Gastrocnemius medialis (tissue), 4 donors: ENCODE results near the gene SDR9C7. TPM values are rescaled to one million over a fixed set of nuclear protein-coding genes. Genes with fewer than 3 reads are reported as not detected.

Experiments used
- ATAC-seq, 2 donors: fragments of 150-250 bp; one replicate each; pipeline ENCODE4 v1.9.1; 2016
- DNase-seq, 2 donors: peaks; one replicate each; pipeline ENCODE4 v3.0.0-alpha.2; 2019
- H3K27ac ChIP-seq, 4 donors: fragments of 200-600 bp; sonication (generic); 1 replicate in 1 of 4; 2 replicates in 3 of 4; pipeline ENCODE4 v1.5.1; 2016 to 2018; ENCODE audit warnings: mild to moderate bottlenecking in 2 of 4, moderate library complexity in 1 of 4
- H3K27me3 ChIP-seq, 3 donors: fragments of 200-600 bp; sonication (generic) in 2 of 3; 1 replicate in 1 of 3; 2 replicates in 2 of 3; pipeline versions ENCODE4 v1.5.1 to v1.6.0; 2016 to 2019; ENCODE audit warnings: mild to moderate bottlenecking in 1 of 3, moderate library complexity in 1 of 3
- H3K36me3 ChIP-seq, 2 donors: fragments of 200-600 bp; sonication (generic) in 1 of 2; one replicate each; pipeline ENCODE4 v1.5.1; 2017 to 2018
- H3K4me1 ChIP-seq, 2 donors: fragments of 200-600 bp; sonication (generic) in 1 of 2; one replicate each; pipeline ENCODE4 v1.5.1; 2016 to 2017; ENCODE audit warnings: mild to moderate bottlenecking in 2 of 2
- H3K4me3 ChIP-seq, 4 donors: fragments of 200-600 bp; sonication (generic) in 3 of 4; 1 replicate in 1 of 4; 2 replicates in 3 of 4; pipeline ENCODE4 v1.5.1; 2016 to 2019; ENCODE audit warnings: mild to moderate bottlenecking in 2 of 4
- H3K9me3 ChIP-seq, 3 donors: fragments of 200-600 bp; sonication (generic) in 2 of 3; 1 replicate in 1 of 3; 2 replicates in 2 of 3; pipeline ENCODE4 v1.5.1; 2016 to 2019
- CTCF ChIP-seq, 5 experiments: fragments of 450-650 bp in 3 of 5; fragments of 200-600 bp in 2 of 5; sonication (generic) in 2 of 5; IDR thresholded peaks in 4 of 5; conservative IDR thresholded peaks in 1 of 5; 1 replicate in 4 of 5; 2 replicates in 1 of 5; pipeline ENCODE4 v1.5.1; 2016 to 2019; ENCODE audit warnings: antibody characterized with exemption in 5 of 5, mild to moderate bottlenecking in 3 of 5, moderate library complexity in 3 of 5
- POLR2A ChIP-seq, 2 donors: fragments of 450-650 bp; IDR thresholded peaks; one replicate each; pipeline ENCODE4 v1.6.1; 2017; ENCODE audit warnings: antibody characterized with exemption in 2 of 2, mild to moderate bottlenecking in 2 of 2, moderate library complexity in 2 of 2
- in situ Hi-C, 4 donors: fragments of 200-750 bp; cut with MboI; loops; one replicate each; pipeline versions ENCODE4 v1.15.0 to v1.8.0; 2017; ENCODE audit warnings: low sequenced_read_pairs in 4 of 4
- intact Hi-C: fragments of 100-400 bp; cut with DNase I; formaldehyde crosslinking; loops from one replicate; pipeline ENCODE4 v1.15.1; 2023; ENCODE audit warnings: low total_unique reads
- total RNA-seq, 4 donors: library from RNA; depleted of rRNA; stranded (reverse); fragments of >200 nt; gene quantifications; one replicate each; pipeline versions ENCODE4 v1.1.0 to v1.2.3, GENCODE V29; 2016

The SDR9C7 gene
- total RNA-seq, 4 donors from 2014 or later: 0.27 TPM; not detected in 3

DNA sequence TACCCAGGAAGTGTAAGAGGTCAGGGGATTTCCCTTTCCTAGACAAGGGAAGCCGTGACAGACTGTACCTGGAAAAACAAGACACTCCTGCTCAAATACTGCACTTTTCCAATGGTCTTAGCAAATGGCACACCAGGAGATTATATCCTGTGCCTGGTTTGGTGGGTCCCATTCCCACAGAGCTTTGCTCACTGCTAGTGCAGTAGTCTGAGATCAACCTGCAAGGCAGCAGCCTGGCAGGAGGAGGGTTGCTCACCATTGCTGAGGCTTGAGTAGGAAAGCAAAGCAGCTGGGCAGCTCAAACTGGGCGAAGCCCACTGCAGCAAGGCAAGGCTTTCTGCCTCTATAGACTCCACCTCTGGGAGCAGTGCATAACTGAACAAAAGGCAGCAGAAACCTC lies 24.2 kb upstream of the SDR9C7 start:
- in situ Hi-C loops: no loop called here
- no peaks in the 10 kb centered on the region for H3K9me3 ChIP-seq
- ATAC-seq (no peak), DNase-seq (no peak)
- H3K27ac ChIP-seq: no peak overlapping the region
- intact Hi-C loops: no loop called here
- TF ChIP-seq CTCF (IDR thresholded peaks at IDR 0.05 in 4 of 5, conservative IDR thresholded peaks at IDR 0.05 in 1 of 5) (no peak), POLR2A (IDR thresholded peaks at IDR 0.05) (no peak)
- H3K4me3 ChIP-seq: no peak overlapping the region
- H3K4me1 ChIP-seq: no peaks in the 10 kb centered on the region
- H3K36me3 ChIP-seq: no peaks in the 10 kb centered on the region
- no peaks in the 10 kb centered on the region for H3K27me3 ChIP-seq

DNA sequence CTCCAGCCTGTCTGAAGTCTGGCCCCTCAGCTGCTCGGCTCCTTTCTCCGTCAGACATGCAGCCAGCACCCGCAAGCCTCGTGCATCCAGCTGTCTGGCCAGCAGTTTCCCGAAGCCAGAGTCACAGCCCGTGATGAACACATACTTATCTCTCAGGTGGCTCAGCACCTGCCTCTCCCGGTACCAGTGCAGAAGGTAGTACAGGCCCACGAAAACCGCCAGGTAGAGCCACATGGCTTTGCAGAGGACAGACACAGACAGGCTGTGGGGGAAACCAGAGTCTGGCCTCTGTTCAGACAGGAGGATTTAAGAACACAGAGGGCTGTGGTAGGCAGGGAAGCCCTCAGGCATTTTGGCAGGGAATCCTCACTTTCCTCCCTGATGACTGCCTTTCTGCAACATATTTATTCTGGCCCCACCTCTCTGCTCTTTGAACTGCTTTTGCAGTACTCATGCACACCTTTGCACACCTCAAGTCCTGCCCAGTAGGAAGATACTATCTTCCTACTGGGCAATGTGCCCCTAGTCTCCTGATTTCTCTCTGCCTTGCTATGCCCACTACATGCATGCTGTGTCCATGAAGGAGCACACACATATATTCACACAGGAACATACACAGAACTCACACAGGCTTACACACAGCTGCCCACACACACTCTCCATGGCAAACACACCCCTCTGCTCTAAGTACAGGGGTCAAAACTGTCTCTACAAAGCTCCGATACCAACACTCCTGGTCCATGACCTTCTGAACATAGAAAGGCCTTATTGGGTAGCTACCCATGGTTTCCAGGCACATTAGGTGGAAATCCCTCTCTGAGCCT lies 23.2 kb upstream of the SDR9C7 start, which contains the start of gene RDH16:
Gene RDH16 (minus strand): TSS at position 380 of the 824 bp plus-strand sequence. CDS start 146 bp downstream, at position 234.
- no peaks in the 10 kb centered on the region for H3K4me1 ChIP-seq
- DNase-seq (no peak), ATAC-seq (no peak)
- H3K9me3 ChIP-seq: no peaks in the 10 kb centered on the region
- H3K36me3 ChIP-seq: no peaks in the 10 kb centered on the region
- TF ChIP-seq POLR2A (IDR thresholded peaks at IDR 0.05) (no peak), CTCF (IDR thresholded peaks at IDR 0.05 in 4 of 5, conservative IDR thresholded peaks at IDR 0.05 in 1 of 5) (no peak)
- no peaks in the 10 kb centered on the region for H3K27me3 ChIP-seq
- intact Hi-C loops: no loop called here
- no peak within 1 kb of the TSS for H3K27ac ChIP-seq
- no peak within 1 kb of the TSS for H3K4me3 ChIP-seq
- in situ Hi-C loops: no loop called here

DNA sequence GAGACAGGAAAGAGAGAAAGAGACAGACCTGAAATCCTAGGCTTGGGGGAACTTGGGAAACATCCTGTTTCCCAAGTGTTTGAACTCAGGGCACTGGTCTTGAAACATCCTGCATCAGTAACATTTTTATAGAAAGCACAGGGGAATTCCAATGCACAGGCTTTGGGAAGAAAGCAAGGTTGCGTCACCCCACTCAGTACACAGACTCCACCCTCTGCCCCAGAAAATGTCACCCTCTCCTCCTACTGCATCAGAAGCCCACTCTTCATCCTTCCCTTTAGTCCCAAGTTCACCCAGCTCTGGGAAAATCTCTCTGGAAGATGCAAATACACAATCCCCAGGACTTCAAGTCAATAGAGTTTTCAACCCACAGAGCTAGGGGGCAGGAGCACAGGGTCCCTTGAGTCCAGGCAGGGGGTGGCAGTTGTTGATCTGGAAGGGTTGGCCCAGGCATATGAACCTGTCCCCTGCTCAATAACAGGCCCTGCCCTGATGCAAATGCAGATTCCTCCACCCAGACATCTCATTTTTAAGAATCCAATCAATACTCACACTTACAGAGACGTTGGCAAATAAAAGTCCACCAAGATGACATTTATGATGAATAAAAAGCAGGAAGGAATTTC lies 21.5 kb upstream of the SDR9C7 start:
- H3K36me3 ChIP-seq: no peaks in the 10 kb centered on the region
- no peaks in the 10 kb centered on the region for H3K27me3 ChIP-seq
- H3K4me3 ChIP-seq: no peak overlapping the region
- H3K9me3 ChIP-seq: no peaks in the 10 kb centered on the region
- TF ChIP-seq POLR2A (IDR thresholded peaks at IDR 0.05) (no peak), CTCF (IDR thresholded peaks at IDR 0.05 in 4 of 5, conservative IDR thresholded peaks at IDR 0.05 in 1 of 5) (no peak)
- H3K27ac ChIP-seq: no peak overlapping the region
- no peaks in the 10 kb centered on the region for H3K4me1 ChIP-seq
- in situ Hi-C loops: no loop called here
- DNase-seq (no peak), ATAC-seq (no peak)
- intact Hi-C loops: no loop called here

DNA sequence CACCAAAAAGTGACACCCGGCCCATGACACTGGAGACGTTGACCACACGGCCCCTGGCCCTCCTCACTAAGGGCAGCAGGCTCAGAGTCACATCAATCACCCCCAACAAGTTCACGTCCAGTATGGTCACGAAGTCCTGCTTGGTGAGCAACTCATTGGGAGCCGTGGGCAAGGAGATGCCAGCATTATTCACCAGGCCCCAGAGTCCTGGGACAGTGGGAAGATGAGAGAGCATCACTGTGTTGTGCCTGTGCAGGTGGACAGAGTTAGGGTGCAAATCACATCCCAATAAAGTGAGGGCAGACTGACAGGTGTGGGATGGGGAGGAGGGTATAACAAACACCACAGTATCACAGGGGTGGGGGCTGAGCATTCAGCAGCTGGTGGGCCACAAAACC lies 20.7 kb upstream of the SDR9C7 start:
- H3K27me3 ChIP-seq: no peaks in the 10 kb centered on the region
- H3K4me3 ChIP-seq: no peak overlapping the region
- in situ Hi-C loops (no loop called here), intact Hi-C loops (no loop called here)
- no peak overlapping the region for H3K27ac ChIP-seq
- no peak for DNase-seq
- ATAC-seq: no peak
- H3K9me3 ChIP-seq: no peaks in the 10 kb centered on the region
- no peak for TF ChIP-seq CTCF (IDR thresholded peaks at IDR 0.05 in 4 of 5, conservative IDR thresholded peaks at IDR 0.05 in 1 of 5)
- no peak for TF ChIP-seq POLR2A (IDR thresholded peaks at IDR 0.05)
- no peaks in the 10 kb centered on the region for H3K36me3 ChIP-seq
- no peaks in the 10 kb centered on the region for H3K4me1 ChIP-seq
